Pulmonary artery endothelial cell (primary cell): Measurements from ENCODE around the gene FBXW5. TPM values are rescaled to one million over a fixed set of nuclear protein-coding genes. Genes with fewer than 3 reads are reported as not detected.

Experiments used
- DNase-seq: peaks from one replicate; pipeline ENCODE4 v3.0.0-alpha.2; 2011; ENCODE audit warnings: low read depth, low spot score
- total RNA-seq: library from RNA; depleted of rRNA; stranded (reverse); fragments of >200 nt; gene quantifications from 2 replicates; pipeline ENCODE4 v1.2.3, GENCODE V29; 2014

The FBXW5 gene
- total RNA-seq, 1 donor from 2014 or later = 171 TPM

GRCh38 chr9:136913701-136914438 lies 30.7 kb downstream of the FBXW5 start:
- DNase-seq = no peak

GRCh38 chr9:136910901-136911245 lies 33.7 kb downstream of the FBXW5 start:
- DNase-seq = no peak

- no peak for DNase-seq
These were observed 34.2 kb downstream of the FBXW5 start for GRCh38 chr9:136910197-136910900.

- no peak for DNase-seq
These were observed 37.3 kb downstream of the FBXW5 start for GRCh38 chr9:136907011-136907914.

- no peak for DNase-seq
These were observed 38.3 kb downstream of the FBXW5 start for GRCh38 chr9:136906266-136906665.

GRCh38 chr9:136903041-136903554 lies 41.4 kb downstream of the FBXW5 start:
- no peak for DNase-seq

GRCh38 chr9:136902259-136902821 lies 42.2 kb downstream of the FBXW5 start:
- DNase-seq = peak; percentile 35

GRCh38 chr9:136901516-136902258 lies 42.9 kb downstream of the FBXW5 start:
- no peak for DNase-seq

- no peak for DNase-seq
These were observed 43.5 kb downstream of the FBXW5 start for GRCh38 chr9:136900988-136901515.

GRCh38 chr9:136900556-136900955 lies 44.0 kb downstream of the FBXW5 start:
- DNase-seq = no peak

- no peak for DNase-seq
These were observed 45.3 kb downstream of the FBXW5 start for GRCh38 chr9:136899196-136899595.

GRCh38 chr9:136898483-136899100 lies 45.9 kb downstream of the FBXW5 start:
- DNase-seq = no peak

GRCh38 chr9:136896027-136896426 lies 48.5 kb downstream of the FBXW5 start:
- DNase-seq = no peak

- DNase-seq = no peak
These were observed 53.9 kb downstream of the FBXW5 start for GRCh38 chr9:136890661-136891060.

Other genes with a start within 250 kb of the FBXW5 start
- 152 and 177 TPM in 2 replicates for gene DIPK1B, start 232.2 kb downstream of the FBXW5 start, total RNA-seq
- gene LCN10, start 201.8 kb downstream of the FBXW5 start, total RNA-seq = under 0.01 TPM in 1 of 2 replicates, not detected in the other
- gene LCN6, start 196.2 kb downstream of the FBXW5 start, total RNA-seq = not detected in 2 replicates
- not detected in 2 replicates for gene LCN8, start 186.5 kb downstream of the FBXW5 start, total RNA-seq
- not detected in 2 replicates for gene LCN15, start 180.2 kb downstream of the FBXW5 start, total RNA-seq
- 47.5 and 73.2 TPM in 2 replicates for gene TMEM141, start 153.4 kb downstream of the FBXW5 start, total RNA-seq
- gene CCDC183, start 148.4 kb downstream of the FBXW5 start, total RNA-seq = 0.18 and 0.26 TPM in 2 replicates
- gene RABL6, start 136.8 kb downstream of the FBXW5 start, total RNA-seq = 85.5 and 96.1 TPM in 2 replicates
- gene AJM1, start 102.3 kb downstream of the FBXW5 start, total RNA-seq = 0.66 and 0.78 TPM in 2 replicates
- gene PHPT1, start 95.3 kb downstream of the FBXW5 start, total RNA-seq = 150 and 171 TPM in 2 replicates
- 0.86 and 2.1 TPM in 2 replicates for gene MAMDC4, start 92.4 kb downstream of the FBXW5 start, total RNA-seq
- gene EDF1, start 78.4 kb downstream of the FBXW5 start, total RNA-seq = 279 and 309 TPM in 2 replicates
- 12.7 and 23.9 TPM in 2 replicates for gene TRAF2, start 58.2 kb downstream of the FBXW5 start, total RNA-seq
- 0.67 TPM in 1 of 2 replicates, not detected in the other for gene C8G, start 505 bp upstream of the FBXW5 start, total RNA-seq
- gene LCN12, start 7.5 kb upstream of the FBXW5 start, total RNA-seq = not detected in 2 replicates
- not detected in 2 replicates for gene PTGDS, start 32.8 kb upstream of the FBXW5 start, total RNA-seq
- not detected in 2 replicates for gene LCNL1, start 38.3 kb upstream of the FBXW5 start, total RNA-seq
- gene PAXX, start 47.7 kb upstream of the FBXW5 start, total RNA-seq = 17.8 and 18.0 TPM in 2 replicates
- gene CLIC3, start 51.8 kb upstream of the FBXW5 start, total RNA-seq = 0.33 and 0.46 TPM in 2 replicates
- 7.9 and 15.7 TPM in 2 replicates for gene ABCA2, start 83.5 kb upstream of the FBXW5 start, total RNA-seq
- gene FUT7, start 87.3 kb upstream of the FBXW5 start, total RNA-seq = not detected in 2 replicates
- gene NPDC1, start 101.4 kb upstream of the FBXW5 start, total RNA-seq = 31.2 and 33.0 TPM in 2 replicates
- gene ENTPD2, start 109.3 kb upstream of the FBXW5 start, total RNA-seq = not detected in 2 replicates
- gene SAPCD2, start 125.8 kb upstream of the FBXW5 start, total RNA-seq = 17.6 and 31.1 TPM in 2 replicates
- 15.4 and 17.0 TPM in 2 replicates for gene UAP1L1, start 132.8 kb upstream of the FBXW5 start, total RNA-seq
- gene MAN1B1, start 142.2 kb upstream of the FBXW5 start, total RNA-seq = 58.1 and 76.7 TPM in 2 replicates
- 73.7 and 133 TPM in 2 replicates for gene DPP7, start 170.0 kb upstream of the FBXW5 start, total RNA-seq
- 0.04 and 0.26 TPM in 2 replicates for gene GRIN1, start 194.4 kb upstream of the FBXW5 start, total RNA-seq
- not detected in 2 replicates for gene LRRC26, start 225.3 kb upstream of the FBXW5 start, total RNA-seq
- not detected in 2 replicates for gene TMEM210, start 227.3 kb upstream of the FBXW5 start, total RNA-seq
- gene ANAPC2, start 243.8 kb upstream of the FBXW5 start, total RNA-seq = 24.4 and 30.5 TPM in 2 replicates
- gene SSNA1, start 243.9 kb upstream of the FBXW5 start, total RNA-seq = 107 and 115 TPM in 2 replicates